ENCODE results near the gene DNAH11.

- TF ChIP-seq, protein P1, sequence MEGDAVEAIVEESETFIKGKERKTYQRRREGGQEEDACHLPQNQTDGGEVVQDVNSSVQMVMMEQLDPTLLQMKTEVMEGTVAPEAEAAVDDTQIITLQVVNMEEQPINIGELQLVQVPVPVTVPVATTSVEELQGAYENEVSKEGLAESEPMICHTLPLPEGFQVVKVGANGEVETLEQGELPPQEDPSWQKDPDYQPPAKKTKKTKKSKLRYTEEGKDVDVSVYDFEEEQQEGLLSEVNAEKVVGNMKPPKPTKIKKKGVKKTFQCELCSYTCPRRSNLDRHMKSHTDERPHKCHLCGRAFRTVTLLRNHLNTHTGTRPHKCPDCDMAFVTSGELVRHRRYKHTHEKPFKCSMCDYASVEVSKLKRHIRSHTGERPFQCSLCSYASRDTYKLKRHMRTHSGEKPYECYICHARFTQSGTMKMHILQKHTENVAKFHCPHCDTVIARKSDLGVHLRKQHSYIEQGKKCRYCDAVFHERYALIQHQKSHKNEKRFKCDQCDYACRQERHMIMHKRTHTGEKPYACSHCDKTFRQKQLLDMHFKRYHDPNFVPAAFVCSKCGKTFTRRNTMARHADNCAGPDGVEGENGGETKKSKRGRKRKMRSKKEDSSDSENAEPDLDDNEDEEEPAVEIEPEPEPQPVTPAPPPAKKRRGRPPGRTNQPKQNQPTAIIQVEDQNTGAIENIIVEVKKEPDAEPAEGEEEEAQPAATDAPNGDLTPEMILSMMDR (IDR thresholded peaks at IDR 0.05; ENCODE audit: control extremely low read depth in 1 of 3, insufficient read depth in 1 of 3, low read depth in 1 of 3, low read length in 3 of 3), result no peak
- TF ChIP-seq GTF2F1 (IDR thresholded peaks at IDR 0.05; ENCODE audit: borderline replicate concordance, low read depth, low read length) (no peak), SP1 (IDR thresholded peaks at IDR 0.05; ENCODE audit: low read depth, low read length) (no peak), SIN3A (conservative IDR thresholded peaks at IDR 0.05 in 1 of 2, IDR thresholded peaks at IDR 0.05 in 1 of 2; ENCODE audit: low read depth in 1 of 2, low read length in 2 of 2) (no peak), EZH2 (IDR thresholded peaks at IDR 0.05; ENCODE audit: low read depth, low read length, severe bottlenecking) (no peak), MAFK (IDR thresholded peaks at IDR 0.05; ENCODE audit: low read depth, low read length) (0 out of 2 replicates have a peak, but pooled peaks have one; percentile 9), NANOG (IDR thresholded peaks at IDR 0.05; ENCODE audit: insufficient read depth, low read depth, low read length, poor library complexity, severe bottlenecking) (no peak), TBP (IDR thresholded peaks at IDR 0.05; ENCODE audit: low read depth, low read length) (no peak), NRF1 (IDR thresholded peaks at IDR 0.05; ENCODE audit: low read depth, low read length) (no peak), POLR2AphosphoS5 (IDR thresholded peaks at IDR 0.05; ENCODE audit: low read depth, low read length) (no peak), BACH1 (IDR thresholded peaks at IDR 0.05; ENCODE audit: low read length) (no peak), EP300 (IDR thresholded peaks at IDR 0.05; ENCODE audit: borderline replicate concordance in 1 of 2, low read depth in 2 of 2, low read length in 2 of 2) (no peak)
Measured at GRCh38 chr7:21543528-21544302, 876 bp downstream of the DNAH11 start.
